ENCODE data around the gene SNURF.

The SNURF gene

DNA sequence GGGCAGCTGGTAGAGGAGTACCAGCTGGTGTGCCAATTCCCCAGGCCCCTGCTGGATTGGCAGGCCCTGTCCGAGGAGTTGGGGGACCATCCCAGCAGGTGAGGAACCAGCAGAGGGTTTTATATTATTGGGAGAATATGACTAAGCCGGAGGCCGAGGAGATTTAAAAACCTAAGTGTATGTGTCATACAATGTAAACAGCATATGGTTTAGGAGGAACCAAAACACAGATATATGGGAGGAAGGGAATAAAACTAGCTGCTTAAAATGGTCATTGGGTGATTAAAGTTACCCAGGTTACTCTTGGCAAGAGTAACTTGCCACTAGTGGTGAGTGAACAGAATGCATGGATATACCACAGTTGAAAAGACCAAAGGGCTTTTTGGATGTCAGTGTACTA is 22.1 kb downstream of the SNURF start:
- TF ChIP-seq, protein P1, sequence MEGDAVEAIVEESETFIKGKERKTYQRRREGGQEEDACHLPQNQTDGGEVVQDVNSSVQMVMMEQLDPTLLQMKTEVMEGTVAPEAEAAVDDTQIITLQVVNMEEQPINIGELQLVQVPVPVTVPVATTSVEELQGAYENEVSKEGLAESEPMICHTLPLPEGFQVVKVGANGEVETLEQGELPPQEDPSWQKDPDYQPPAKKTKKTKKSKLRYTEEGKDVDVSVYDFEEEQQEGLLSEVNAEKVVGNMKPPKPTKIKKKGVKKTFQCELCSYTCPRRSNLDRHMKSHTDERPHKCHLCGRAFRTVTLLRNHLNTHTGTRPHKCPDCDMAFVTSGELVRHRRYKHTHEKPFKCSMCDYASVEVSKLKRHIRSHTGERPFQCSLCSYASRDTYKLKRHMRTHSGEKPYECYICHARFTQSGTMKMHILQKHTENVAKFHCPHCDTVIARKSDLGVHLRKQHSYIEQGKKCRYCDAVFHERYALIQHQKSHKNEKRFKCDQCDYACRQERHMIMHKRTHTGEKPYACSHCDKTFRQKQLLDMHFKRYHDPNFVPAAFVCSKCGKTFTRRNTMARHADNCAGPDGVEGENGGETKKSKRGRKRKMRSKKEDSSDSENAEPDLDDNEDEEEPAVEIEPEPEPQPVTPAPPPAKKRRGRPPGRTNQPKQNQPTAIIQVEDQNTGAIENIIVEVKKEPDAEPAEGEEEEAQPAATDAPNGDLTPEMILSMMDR (IDR thresholded peaks at IDR 0.05; ENCODE audit: insufficient read depth, missing control alignments), result no peak
- no peak for FAIRE-seq
- no peak for DNase-seq (ENCODE audit: insufficient read length, low spot score)

DNA sequence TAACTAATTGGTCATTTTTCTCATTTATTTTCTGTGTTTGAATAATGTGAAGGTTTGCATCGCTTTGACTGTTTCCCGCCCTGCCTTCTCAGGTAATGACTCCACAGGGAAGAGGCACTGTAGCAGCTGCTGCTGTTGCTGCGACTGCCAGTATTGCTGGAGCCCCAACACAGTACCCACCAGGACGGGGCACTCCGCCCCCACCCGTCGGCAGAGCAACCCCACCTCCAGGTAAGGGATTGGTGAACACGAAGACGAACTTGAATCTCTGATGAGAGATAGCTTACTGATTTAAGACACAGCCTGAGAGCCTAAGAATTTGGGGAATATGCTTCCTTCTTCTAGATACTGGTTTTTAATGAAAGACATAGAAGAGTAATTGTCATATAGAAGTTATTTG is 22.9 kb downstream of the SNURF start:
- TF ChIP-seq, protein P1 (IDR thresholded peaks at IDR 0.05; ENCODE audit: insufficient read depth, missing control alignments), result no peak
- DNase-seq (ENCODE audit: insufficient read length, low spot score) (no peak), FAIRE-seq (no peak)

DNA sequence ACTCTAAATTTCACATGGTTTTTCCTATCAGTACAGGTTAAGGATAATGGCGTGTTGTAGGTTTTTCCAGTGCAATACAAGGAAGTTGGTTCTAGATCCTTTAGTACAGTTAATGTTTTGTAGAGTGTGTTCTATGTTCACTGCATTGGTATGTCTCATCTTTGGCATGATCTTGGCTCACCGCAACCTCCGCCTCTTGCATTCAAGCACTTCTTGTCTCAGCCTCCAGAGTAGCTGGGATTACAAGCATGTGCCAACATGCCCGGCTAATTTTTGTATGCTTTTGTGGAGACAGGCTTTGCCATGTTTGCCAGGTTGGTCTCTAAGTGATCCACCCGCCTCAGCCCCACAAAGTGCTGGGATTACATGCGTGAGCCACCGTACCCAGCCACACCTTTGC is 30.4 kb downstream of the SNURF start:
- TF ChIP-seq, protein P1 (IDR thresholded peaks at IDR 0.05; ENCODE audit: insufficient read depth, missing control alignments), result no peak
- FAIRE-seq, result no peak
- DNase-seq (ENCODE audit: insufficient read length, low spot score), result no peak

DNA sequence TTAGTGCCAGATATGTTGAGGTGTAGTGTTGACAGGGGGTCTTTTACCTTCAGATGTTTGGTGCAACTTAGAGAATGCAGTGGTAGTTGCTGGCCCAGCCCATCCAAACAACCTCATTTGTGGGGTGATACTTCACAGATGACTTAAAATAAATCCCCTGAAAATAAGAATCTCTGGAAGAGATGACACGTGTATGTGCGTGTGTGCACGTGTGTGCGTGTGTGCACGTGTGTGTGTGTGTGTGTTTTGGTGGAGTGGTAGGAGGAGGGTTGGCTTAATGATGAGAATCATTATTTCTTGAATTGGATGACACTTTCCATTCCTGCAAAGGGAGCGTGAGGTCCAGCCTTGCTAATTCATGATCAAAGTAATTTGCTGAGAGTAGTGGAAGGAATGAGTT is 31.9 kb downstream of the SNURF start:
- FAIRE-seq (no peak), DNase-seq (ENCODE audit: insufficient read length, low spot score) (no peak)
- TF ChIP-seq, protein P1 (IDR thresholded peaks at IDR 0.05; ENCODE audit: insufficient read depth, missing control alignments), result no peak

Measured in D721Med (cell line).